G401.6 (cell line): ENCODE measurements around the gene ERC2.

ENCODE experiments used
- FAIRE-seq: peaks from 2 replicates; lab custom pipeline; 2012; peaks lifted over from hg19 to GRCh38; lab: Jason Lieb, UNC

ERC2 gene

GRCh38 chr3:56366641-56367162 lies 101.6 kb downstream of the ERC2 start:
- no peak for FAIRE-seq

DNA sequence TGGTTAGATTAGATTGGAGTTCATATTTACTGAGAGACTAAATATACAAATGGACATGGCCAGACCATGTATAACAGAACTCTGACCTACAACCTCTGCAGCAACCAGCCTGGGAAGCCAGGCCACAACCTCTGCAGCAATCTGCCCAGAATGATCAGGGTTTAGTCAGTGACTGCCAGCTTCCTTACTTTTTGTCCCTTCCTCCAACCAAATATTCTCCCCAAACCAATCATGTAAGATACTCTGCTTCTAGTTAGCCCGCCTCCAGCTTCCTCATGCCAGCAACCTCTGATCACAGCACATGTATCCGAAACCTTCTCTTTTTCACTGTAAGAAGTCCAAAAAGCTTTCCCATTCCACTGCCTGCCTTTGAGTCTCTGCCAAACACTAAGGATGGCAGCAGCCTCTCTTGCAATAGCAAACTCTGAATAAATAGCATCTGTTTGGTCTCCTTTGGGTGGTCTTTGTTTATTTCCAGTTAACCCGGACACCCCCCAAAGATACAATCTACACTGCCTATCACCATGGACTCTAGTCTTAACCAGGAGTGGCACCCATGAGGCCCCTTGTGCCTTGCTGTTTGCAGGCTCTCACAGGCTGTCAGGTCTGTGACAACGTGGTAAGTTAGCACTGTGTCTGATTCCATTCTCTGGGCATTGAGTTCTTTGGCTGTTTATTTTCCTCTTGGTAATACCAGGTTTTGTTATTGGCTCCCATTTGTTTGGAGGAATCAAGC lies 102.2 kb downstream of the ERC2 start:
- FAIRE-seq = no peak

DNA sequence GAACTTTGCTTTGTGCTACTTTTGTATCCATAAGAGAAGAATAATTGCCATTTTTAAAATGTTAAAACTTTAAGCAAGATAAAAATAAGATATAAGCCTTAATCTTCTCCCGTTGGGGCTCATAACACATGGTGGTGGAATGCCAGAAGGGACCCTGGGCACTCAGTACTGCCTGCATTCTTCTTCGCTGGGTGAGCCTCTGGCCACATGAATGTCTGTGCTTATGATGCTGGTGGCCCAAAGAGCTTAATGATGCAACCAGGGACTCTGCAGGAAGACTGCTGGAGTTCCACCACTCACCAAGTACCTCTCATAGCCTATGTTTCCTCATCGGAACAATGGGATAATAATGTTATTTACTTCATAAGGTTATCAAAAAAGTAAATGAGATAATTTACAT lies 103.6 kb downstream of the ERC2 start:
- FAIRE-seq = no peak

- no peak for FAIRE-seq
Observed at GRCh38 chr3:56363720-56364119, 104.5 kb downstream of the ERC2 start.

DNA sequence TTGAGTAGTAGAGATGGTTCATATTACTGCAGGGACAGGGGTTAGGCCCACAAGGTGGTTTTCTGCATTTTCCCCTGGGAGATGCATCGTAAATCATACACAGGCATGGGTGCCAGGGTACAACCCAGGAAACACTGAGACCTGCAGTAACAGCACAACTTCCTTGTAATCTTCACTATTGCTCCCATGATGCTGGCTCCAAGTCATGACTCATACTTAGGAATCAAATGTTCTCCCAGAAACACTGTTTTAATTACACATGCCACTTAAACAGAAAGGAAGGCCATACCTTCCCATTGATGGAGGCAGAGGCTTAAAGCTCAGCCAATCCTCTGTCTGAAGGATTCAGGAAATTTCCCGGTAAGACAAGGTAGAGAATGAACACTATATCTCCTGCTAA lies 106.5 kb downstream of the ERC2 start:
- FAIRE-seq = no peak

DNA sequence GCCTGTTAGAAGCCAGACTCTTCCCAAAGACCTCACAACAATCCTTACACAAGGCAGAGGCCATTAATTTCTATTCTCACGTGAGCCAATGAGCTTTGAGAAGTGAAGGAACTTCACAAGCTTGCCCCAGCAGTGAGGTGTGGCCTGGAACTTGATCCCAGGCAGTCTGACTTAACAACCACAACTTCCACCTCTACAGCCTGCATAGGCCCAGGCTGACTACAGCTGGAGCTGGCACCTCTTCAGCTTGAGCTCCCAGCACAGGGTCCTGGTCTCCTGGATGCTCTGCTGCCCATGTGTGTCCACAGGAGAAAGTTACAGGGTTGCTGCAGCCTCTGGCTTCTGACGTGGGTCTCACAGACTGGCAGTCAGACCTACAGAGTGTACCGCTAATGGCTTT lies 111.0 kb downstream of the ERC2 start:
- no peak for FAIRE-seq

- FAIRE-seq = no peak
Observed at GRCh38 chr3:56356808-56357207, 111.5 kb downstream of the ERC2 start.

DNA sequence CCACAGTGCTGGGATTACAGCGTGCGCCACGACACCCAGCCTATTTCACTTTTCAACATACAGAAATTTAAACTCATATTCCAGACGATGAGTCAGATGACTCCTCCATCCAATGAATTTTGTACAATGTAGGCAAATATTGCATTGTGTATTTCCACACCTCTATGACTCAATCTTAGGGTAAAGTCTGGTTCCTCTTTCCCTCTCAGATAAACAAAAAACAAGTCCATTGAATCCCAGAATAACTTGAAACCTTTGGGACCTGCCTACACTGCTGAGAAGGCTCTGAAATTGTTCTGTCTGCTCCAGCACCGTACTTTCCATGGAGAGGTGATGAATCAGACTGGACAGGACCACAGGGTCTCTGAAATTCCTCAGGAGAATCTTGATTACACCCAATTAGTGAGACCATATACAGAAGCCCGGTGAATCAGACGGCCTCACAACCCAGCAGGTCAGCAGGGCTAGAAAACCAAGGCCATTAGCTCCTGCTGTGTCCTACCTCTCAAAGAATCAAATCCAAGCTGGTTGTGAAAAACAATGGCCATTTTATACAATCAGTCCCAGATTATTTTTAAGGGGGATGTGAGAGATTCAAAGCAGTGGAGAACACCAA lies 112.6 kb downstream of the ERC2 start:
- FAIRE-seq = no peak

DNA sequence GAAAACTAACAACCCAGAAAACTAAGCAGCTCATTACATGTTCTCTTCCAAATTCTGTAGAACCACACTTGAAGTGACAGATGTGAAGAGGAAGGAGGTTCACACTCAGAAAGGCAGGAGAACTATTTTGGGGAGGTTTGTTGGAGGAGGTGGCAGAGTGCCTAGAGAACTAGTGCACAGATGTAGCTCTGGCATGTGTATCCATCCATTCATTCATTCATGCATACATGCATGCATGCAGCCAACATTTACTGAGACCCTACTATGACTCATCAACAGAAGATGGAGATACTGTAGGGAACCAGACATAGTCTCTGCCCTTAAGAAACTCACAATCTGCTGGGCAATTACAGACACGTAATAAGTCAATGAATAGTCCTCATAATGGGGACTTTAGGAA lies 116.7 kb downstream of the ERC2 start:
- no peak for FAIRE-seq

DNA sequence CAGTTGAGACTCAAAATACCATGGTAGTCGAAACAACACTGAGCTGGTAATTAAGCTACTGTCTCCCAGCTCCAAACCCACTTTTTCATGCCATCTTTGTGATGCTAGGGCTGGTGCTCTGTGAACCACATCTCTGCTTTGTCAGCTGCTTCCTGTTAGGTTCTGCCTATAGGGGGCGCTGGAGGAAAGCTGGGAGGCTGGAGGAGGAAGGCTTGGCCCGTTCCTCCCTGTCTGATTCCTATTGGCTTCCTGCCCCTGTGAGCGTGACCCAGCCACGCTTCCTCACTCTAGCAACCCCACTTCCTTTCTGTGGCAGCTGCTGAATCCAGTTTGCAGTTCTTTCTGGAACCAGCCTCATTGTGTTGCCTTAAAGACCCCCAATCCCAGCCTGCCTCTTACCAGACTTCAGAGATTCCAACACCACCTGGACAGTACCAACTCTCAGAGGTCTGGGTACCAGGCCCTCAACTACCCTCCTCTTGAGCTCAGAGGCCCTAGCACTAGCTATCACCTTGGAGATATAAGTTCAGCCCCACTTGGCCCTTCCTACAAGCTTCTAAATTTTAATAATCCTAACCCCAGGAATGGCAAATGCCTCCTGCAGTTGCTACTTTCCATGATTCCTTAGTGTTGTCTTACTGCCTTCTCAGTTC lies 120.9 kb downstream of the ERC2 start:
- FAIRE-seq = no peak

DNA sequence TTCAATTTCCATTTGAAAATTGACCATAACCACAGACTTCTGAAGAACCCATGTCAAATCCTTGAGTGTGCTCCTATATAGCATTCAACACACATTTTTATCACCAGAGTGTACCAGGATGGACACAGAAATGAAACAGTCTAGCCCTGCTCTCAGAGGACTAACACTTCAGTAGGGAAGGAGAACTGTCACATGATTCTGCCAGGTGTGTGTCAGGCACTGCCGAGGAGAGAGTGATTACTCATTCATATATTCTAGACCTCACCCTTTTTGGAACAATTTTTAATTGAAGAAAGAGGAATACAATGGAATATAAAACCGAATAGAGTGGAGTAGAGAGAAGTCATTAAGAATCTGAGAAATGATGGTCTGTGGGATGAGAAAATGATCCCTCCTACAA lies 125.8 kb downstream of the ERC2 start:
- no peak for FAIRE-seq

DNA sequence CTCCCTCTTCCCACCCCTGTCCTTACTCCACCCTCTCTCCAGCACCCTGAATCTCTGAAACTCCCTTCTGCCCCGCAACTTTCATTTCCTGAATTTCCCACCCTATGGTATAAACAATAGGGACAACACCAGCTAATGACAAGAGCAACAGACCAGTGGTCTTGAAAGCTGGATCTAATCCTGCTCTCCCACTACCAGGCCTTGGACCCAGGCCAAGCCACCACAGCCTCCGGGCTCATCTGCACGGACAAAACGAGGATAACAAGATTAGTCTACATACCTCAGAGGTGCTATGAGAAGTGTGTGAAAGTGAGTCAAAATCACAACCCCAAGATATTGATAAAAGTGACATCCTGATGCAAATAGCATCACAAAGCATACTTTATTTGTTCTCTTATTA lies 128.6 kb downstream of the ERC2 start:
- no peak for FAIRE-seq

DNA sequence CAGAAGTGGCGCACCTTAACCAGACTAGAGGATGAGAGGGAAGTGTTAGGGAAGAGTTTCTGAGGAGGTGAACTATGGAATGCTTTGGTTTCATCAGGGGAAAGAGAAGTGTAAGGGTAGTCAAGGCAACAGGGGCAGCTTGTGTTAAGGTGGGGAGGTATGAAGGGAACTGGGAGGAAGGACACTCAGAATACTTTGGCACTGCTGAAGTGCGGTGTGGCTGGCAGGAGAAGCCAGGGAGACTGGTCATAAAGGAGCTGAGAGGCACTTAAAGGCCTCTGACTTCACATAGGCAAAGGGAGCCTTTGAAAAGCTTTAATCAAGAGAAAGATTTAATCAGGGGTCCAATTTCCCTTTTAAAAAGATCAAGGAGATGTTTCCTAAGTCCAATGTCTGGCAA lies 129.0 kb downstream of the ERC2 start:
- no peak for FAIRE-seq

- no peak for FAIRE-seq
Observed at GRCh38 chr3:56336023-56336422, 132.2 kb downstream of the ERC2 start.

GRCh38 chr3:56324473-56324872 lies 143.8 kb downstream of the ERC2 start:
- no peak for FAIRE-seq

DNA sequence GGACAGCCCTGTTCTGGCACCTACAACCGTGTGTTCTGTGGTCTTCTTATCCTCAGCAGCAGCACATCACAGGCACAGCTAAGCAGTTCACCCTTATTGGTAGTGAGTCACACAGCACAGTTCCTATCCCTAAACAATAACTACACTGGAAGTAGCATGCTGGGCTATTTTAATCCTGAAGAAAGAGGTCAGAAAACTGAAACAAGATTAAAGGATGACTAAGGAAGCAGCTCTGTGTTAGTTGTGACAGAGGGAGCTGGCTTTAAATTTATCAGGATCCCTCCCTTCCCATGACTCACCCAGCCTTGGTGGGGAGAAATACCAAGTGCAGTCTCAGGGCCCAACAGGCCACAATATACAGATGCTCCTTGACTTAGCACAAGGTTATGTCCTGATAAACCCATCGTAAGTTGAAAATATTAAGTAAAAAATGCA lies 144.3 kb downstream of the ERC2 start:
- peak; percentile 97 for FAIRE-seq

DNA sequence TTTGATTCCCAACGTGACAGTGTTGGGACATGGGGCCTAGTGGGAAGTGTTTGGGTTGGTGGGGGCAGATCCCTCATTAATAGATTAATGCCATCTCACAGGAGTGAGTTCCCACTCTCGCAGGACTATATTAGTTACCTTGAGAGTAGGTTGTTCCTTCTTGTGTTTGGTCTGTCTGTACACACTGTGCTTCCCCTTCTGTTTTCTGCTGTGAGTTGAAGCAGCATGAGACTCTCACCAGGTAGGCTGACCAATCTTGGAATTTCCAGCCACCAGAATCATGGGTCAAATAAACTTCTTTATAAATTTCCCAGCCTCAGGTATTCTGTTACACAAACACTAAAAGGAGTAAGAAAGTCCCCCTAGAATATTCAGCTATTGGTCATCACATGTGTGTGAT lies 145.4 kb downstream of the ERC2 start:
- no peak for FAIRE-seq

DNA sequence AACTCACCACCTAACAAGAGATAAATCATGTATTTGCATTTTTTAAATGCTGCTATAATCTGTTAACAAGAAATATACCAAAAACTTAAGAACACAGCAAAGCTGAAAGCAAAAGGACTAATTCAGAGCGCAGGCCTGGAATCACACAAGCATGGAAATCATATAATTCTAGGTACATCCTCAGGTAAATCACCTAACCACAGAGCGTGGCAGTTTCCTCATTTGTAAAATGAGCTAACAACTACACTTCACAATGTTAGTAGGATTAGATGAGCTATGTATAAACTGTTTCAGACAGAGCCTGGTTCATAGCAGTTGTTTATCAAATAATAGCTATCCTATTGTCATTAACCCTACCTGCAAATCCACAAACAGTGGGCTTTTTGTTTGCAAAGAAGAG lies 146.4 kb downstream of the ERC2 start:
- no peak for FAIRE-seq

- FAIRE-seq = peak; percentile 62
Observed at GRCh38 chr3:56321383-56321782, 146.9 kb downstream of the ERC2 start.

- FAIRE-seq = no peak
Observed at GRCh38 chr3:56320883-56321282, 147.4 kb downstream of the ERC2 start.

DNA sequence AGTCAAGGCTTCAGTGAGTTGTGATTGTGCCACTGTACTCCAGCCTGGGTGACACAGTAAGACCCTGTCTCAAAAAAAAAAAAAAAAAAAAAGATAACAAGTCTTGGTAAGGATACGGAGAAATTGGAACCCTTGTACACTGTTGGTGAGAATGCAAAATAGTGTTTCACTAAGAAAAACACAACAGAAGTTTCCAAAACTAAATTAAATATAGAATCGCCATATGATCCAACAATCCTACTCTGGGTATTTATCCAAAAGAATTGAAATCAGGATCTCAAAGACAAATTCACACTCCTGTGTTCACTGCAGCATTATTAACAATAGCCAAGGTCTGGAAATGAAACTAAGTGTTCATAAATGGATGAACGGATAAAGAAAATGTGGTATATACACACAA lies 149.4 kb downstream of the ERC2 start:
- FAIRE-seq = no peak

GRCh38 chr3:56316944-56317343 lies 151.3 kb downstream of the ERC2 start:
- no peak for FAIRE-seq

GRCh38 chr3:56314842-56315241 lies 153.4 kb downstream of the ERC2 start:
- FAIRE-seq = peak; percentile 85

- FAIRE-seq = no peak
Observed at GRCh38 chr3:56309465-56309864, 158.8 kb downstream of the ERC2 start.
